GM18873 (cell line): Measurements from ENCODE around the gene ATXN2.
A peak's percentile ranks its signal among the peaks of the same experiment; 100 is the strongest.
"Not testable (repeated sequence)": the region's sequence is repeated elsewhere in the genome, so short reads cannot be mapped to it uniquely, and the experiment has no call there.

Experiments used
- ATAC-seq: cut with Tn5 transposase; IDR thresholded peaks from one replicate; pipeline ENCODE4 v1.9.1; 2021; ENCODE audit warnings: mild to moderate bottlenecking, moderate library complexity, moderate number of reproducible peaks; ENCODE audit not compliant: unreplicated experiment, low FRiP score

Gene ATXN2

GRCh38 chr12:111408686-111409402 lies 190.3 kb downstream of the ATXN2 start:
- ATAC-seq = no peak

DNA sequence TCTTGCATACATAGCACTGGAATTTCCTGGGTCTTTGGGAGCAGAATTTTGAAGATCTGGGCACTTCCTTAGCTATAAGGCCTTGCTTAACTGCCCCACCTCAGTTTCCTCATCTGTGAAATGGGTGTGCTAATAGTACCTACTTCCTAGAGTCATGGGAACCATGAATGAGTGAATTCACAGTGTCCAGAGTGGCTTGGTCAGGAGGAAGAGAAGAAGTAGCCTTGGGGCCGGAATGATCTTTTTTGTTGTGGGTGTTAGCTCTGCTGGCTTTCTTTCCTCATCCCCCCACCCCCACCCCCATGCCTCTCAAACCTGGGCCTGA lies 191.0 kb downstream of the ATXN2 start:
- no peak for ATAC-seq

- ATAC-seq = no peak
Measured at GRCh38 chr12:111407377-111408115, 191.6 kb downstream of the ATXN2 start.

DNA sequence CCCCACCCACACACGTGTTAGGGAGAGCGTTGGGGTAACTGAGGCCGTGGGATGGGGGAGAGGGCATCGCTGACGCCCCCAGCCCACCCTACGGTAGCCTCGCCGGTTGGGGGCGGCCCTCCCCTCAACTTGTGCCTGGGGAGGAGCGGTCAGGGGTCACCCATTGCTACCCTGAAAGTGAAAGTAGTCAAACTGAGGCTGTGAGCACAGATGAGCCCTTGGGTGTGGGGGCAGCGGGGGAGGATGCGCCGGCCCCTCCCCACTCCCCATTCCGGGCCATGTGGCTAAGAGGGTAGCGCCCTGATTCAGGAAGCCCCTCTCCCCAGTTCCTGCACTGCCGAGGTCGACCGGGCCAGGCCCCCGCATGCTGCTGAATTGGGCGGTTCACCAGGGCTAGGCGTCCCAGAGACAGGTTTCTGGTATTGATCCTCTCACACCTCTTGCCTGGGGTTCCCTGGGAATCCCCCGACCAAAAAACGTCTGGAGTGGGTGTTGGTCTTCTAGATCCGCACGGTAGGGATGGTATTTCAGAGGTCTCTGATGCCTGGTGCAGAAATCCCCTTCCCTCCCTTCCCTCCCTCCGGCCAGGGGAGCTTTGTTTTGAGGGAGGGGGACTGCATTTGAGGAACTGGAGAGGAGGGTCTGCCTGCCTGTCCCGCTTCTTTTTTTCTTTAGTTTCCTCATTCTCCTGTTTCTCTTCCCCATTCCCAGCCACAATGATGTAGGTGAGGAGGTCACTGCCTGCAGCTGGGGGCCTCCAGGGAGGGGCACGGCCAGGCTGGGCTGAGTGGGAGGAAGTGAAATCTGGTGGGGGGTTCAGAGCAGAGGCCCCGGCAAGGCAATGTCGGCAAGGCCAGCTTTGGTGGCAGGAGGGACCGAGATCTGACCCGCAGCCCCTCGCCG lies 192.4 kb downstream of the ATXN2 start:
- no peak for ATAC-seq

DNA sequence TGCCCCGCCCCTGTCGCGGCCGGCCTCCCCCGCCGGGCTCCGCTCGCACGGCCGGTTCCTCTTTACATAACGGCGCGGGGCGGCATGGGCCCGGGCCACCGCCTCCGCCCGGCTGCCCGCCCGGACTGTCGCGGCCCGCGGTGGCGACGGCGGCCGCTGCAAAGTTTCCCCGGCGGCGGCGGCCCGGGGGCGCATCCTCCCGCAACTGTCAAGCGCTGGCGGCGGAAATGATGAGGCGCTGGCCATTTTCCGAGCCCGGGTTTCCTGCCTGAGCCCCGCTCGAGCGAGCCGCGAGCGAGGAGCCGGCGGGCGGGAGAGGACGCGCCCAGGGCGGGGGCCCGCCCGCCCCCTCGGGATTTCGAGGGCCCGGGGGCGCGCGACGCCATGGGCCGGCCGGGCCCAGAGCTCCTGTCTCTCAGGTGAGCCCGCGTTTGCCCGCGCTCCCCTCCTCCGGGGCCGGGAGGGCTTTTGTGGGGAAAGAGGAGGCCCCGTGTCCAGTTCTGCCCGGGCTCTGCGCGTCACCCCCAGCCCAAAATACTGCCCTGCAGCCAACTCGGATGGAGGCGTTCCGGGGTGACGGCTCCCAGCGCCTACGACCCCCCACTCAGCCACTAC lies 193.1 kb downstream of the ATXN2 start, which contains the start of gene SH2B3:
SH2B3 (plus strand) TSS at position 65 of the 615 bp plus-strand sequence. CDS start 12,223 bp downstream, outside the sequence.
- peak; percentile 0 for ATAC-seq

DNA sequence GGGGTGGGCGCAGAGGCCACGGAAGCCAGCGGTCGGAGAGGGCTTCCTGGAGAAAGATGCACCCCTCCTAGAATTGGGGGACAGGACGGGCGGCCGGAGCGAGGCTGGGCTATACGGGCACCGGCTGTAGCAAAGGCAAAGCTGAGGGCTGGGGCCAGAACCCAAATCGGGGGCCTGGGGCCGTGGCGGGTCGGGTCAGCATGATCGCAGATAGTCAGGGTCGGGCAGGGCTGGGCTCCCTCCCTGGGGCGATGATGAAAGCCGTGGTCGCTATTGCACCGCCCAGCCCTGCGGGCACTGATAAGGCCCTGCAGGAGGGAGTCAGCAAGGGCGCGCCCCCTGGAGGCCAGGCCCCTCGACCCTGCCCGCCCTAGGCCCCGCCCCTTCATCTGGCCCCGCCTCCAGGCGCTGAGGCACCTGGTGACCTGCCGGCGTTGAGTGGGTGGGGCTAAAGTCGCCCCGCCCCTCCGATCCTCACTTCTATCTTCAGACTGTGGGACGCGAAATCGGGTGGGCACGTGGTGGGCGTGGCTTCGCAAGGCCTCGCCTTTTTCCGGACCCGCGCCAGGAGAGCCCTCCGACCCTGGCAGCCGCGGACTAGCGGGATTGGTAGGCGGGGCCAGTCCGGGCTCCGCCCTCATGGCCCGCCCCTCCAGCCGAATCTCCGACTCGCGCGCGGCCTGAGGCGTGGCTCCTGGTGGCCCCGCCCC lies 193.8 kb downstream of the ATXN2 start:
- ATAC-seq = peak; percentile 61

- peak; percentile 4 for ATAC-seq
Measured at GRCh38 chr12:111404362-111405148, 194.6 kb downstream of the ATXN2 start.

GRCh38 chr12:111402490-111402824 lies 196.7 kb downstream of the ATXN2 start:
- not testable (repeated sequence) for ATAC-seq
